OCI-LY3 (cell line): ENCODE results near the gene ERG.

ENCODE experiments used
- H2AFZ ChIP-seq: fragments of 200-600, 300-600 bp; shearing (Covaris generic); 2 replicates; pipeline ENCODE4 v1.6.0; 2014; ENCODE audit warnings: antibody characterized with exemption, low read depth, low read length
- H3K27ac ChIP-seq: fragments of 200-600, 300-600 bp; sonication (generic); 2 replicates; pipeline ENCODE4 v1.5.1; 2014; ENCODE audit warnings: mild to moderate bottlenecking, low read length, moderate library complexity, mixed read lengths
- H3K27me3 ChIP-seq: fragments of 200-600, 300-600 bp; sonication (generic); 2 replicates; pipeline ENCODE4 v1.6.1; 2014; ENCODE audit warnings: low read depth, low read length, mixed read lengths
- H3K36me3 ChIP-seq: fragments of 200-600, 300-600 bp; sonication (generic); replicated peaks from 2 replicates; pipeline ENCODE3; 2014; ENCODE audit warnings: low read depth, low read length, mixed read lengths
- H3K4me1 ChIP-seq: fragments of 300-600, 200-600 bp; sonication (generic); 2 replicates; pipeline ENCODE4 v1.6.1; 2014; ENCODE audit warnings: low read length, mixed read lengths
- H3K4me2 ChIP-seq: fragments of 200-600, 300-600 bp; sonication (generic); 2 replicates; pipeline ENCODE4 v1.6.1; 2014; ENCODE audit warnings: low read length, mixed read lengths
- H3K4me3 ChIP-seq: fragments of 300-600, 200-600 bp; sonication (generic); 2 replicates; pipeline ENCODE4 v1.5.1; 2014; ENCODE audit warnings: antibody characterized with exemption, mild to moderate bottlenecking, low read length, moderate library complexity
- H3K79me2 ChIP-seq: fragments of 300-600, 200-600 bp; shearing (Covaris generic); 2 replicates; pipeline ENCODE4 v1.6.1; 2014; ENCODE audit warnings: mild to moderate bottlenecking, low read length, mixed read lengths
- H3K9ac ChIP-seq: fragments of 300-600, 200-600 bp; shearing (Covaris generic); 2 replicates; pipeline ENCODE4 v1.6.0; 2014; ENCODE audit warnings: mild to moderate bottlenecking, low read length, moderate library complexity
- H3K9me3 ChIP-seq: fragments of 200-600, 300-600 bp; shearing (Covaris generic); 2 replicates; pipeline ENCODE4 v1.6.1; 2014; ENCODE audit warnings: low read length, mixed read lengths; ENCODE audit not compliant: insufficient read depth
- H4K20me1 ChIP-seq: fragments of 200-600, 300-600 bp; sonication (generic); 2 replicates; pipeline ENCODE4 v1.6.1; 2016; ENCODE audit warnings: low read length, mixed read lengths; ENCODE audit not compliant: insufficient read depth
- EZH2phosphoT487 ChIP-seq: fragments of 200-600 bp; shearing (Covaris generic); IDR thresholded peaks from 2 replicates; pipeline ENCODE4 v1.6.1; 2018; ENCODE audit warnings: antibody characterized with exemption, mixed run types, low read depth
- TF ChIP-seq, protein P1 (sequence below): fragments of 200-600, 300-600 bp; sonication (generic); IDR thresholded peaks from 2 replicates; pipeline ENCODE4 v1.5.1; 2014; ENCODE audit warnings: antibody characterized with exemption, low read length, low read depth

ERG gene

DNA sequence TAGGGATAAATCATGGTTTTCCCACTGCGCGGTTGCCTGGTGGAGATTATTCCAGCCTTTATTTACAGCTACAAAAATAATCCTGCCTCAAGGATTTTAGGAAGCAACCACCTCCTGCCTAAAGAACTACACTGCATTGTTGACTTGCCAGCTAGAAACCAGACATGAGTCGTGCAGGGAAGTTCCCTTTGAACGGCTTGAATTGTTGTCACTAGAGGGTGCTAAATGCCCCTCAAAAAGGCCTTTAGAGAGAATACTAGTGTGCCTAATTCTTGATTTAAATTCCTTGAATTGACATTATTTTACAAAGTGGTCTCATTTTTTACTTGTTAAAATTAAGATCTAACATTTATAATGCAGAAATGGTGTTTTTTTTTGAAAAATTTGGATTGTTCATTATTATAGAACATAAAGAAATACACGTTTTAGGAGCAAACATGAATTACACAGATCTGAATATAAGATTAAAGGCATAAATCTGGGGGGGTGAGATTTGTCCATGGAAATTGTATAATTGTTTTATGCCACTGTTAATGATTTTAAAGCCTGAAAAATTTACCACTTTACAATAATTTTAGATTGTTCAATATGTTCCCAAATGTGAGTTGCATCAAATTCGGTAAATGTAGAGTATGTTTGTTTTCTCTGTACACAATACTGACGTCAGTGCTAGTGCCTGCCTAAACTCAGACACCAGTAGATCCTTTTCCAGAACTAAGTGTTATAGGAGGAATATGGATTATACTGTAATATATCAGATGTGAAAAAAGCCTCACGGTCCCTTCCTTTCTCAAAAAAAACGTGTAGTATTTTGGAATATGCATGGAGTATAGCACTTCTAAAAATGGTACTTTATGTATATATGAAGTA lies 7.6 kb upstream of the ERG start:
- H3K27me3 ChIP-seq, result no peaks in the 10 kb centered on the region
- H4K20me1 ChIP-seq, result no peaks in the 10 kb centered on the region
- TF ChIP-seq, protein P1, sequence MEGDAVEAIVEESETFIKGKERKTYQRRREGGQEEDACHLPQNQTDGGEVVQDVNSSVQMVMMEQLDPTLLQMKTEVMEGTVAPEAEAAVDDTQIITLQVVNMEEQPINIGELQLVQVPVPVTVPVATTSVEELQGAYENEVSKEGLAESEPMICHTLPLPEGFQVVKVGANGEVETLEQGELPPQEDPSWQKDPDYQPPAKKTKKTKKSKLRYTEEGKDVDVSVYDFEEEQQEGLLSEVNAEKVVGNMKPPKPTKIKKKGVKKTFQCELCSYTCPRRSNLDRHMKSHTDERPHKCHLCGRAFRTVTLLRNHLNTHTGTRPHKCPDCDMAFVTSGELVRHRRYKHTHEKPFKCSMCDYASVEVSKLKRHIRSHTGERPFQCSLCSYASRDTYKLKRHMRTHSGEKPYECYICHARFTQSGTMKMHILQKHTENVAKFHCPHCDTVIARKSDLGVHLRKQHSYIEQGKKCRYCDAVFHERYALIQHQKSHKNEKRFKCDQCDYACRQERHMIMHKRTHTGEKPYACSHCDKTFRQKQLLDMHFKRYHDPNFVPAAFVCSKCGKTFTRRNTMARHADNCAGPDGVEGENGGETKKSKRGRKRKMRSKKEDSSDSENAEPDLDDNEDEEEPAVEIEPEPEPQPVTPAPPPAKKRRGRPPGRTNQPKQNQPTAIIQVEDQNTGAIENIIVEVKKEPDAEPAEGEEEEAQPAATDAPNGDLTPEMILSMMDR, result peak; percentile 60
- no peak for TF ChIP-seq EZH2phosphoT487
- no peak overlapping the region for H2AFZ ChIP-seq
- H3K9me3 ChIP-seq, result no peaks in the 10 kb centered on the region
- H3K36me3 ChIP-seq, result no peaks in the 10 kb centered on the region
- no peak overlapping the region for H3K4me3 ChIP-seq
- no peak overlapping the region for H3K9ac ChIP-seq
- H3K4me2 ChIP-seq, result no peak overlapping the region
- no peak overlapping the region for H3K27ac ChIP-seq
- H3K79me2 ChIP-seq, result no peaks in the 10 kb centered on the region
- no peaks in the 10 kb centered on the region for H3K4me1 ChIP-seq

DNA sequence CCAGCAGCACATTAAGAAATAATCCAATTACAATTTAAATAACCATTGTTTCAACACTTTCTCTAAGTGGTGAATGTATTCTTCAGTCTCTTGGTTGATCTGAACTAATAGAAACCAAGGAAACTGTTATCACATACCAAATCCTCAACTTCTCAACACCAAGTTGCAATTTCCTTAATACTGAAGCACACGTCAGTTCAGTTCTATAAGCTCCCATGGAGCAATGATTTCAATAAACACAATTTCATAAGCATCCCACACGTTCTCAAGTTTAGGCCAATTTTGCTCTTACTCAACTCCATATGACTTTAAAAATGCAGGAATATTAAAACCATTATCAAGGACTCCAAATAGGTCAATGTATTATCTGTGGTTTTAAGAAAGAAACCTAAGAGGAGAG lies 5.8 kb upstream of the ERG start:
- no peak overlapping the region for H2AFZ ChIP-seq
- no peak overlapping the region for H3K27ac ChIP-seq
- no peak overlapping the region for H3K4me3 ChIP-seq
- no peak for TF ChIP-seq EZH2phosphoT487
- TF ChIP-seq, protein P1, result no peak
- no peaks in the 10 kb centered on the region for H3K36me3 ChIP-seq
- H3K9me3 ChIP-seq, result no peaks in the 10 kb centered on the region
- H3K4me2 ChIP-seq, result no peak overlapping the region
- no peaks in the 10 kb centered on the region for H3K27me3 ChIP-seq
- H3K9ac ChIP-seq, result no peak overlapping the region
- H4K20me1 ChIP-seq, result no peaks in the 10 kb centered on the region
- no peaks in the 10 kb centered on the region for H3K4me1 ChIP-seq
- no peaks in the 10 kb centered on the region for H3K79me2 ChIP-seq

DNA sequence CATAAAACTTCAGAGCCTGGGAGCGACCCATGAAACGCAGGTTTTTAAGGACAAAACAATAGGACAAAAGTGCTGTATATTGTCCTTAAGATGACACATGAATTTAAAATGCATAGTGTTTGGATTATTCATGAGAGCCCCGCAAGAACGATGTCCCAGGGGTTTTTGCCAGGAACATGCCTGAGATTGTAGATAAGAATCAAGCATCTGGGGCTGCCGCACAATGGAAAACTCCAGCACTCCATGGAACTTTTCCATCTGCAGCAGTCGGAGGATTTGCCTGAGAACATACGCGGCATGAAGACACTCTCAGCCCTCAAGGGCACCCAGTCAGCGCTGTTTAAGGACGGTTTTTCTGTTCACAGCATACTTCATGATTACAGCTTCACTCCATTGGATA lies 5.3 kb upstream of the ERG start:
- no peaks in the 10 kb centered on the region for H4K20me1 ChIP-seq
- no peaks in the 10 kb centered on the region for H3K36me3 ChIP-seq
- H3K9me3 ChIP-seq, result no peaks in the 10 kb centered on the region
- H3K27me3 ChIP-seq, result no peaks in the 10 kb centered on the region
- H3K27ac ChIP-seq, result no peak overlapping the region
- TF ChIP-seq, protein P1, result no peak
- no peak for TF ChIP-seq EZH2phosphoT487
- H3K4me2 ChIP-seq, result no peak overlapping the region
- H3K9ac ChIP-seq, result no peak overlapping the region
- H3K79me2 ChIP-seq, result no peaks in the 10 kb centered on the region
- no peaks in the 10 kb centered on the region for H3K4me1 ChIP-seq
- no peak overlapping the region for H3K4me3 ChIP-seq
- H2AFZ ChIP-seq, result no peak overlapping the region

DNA sequence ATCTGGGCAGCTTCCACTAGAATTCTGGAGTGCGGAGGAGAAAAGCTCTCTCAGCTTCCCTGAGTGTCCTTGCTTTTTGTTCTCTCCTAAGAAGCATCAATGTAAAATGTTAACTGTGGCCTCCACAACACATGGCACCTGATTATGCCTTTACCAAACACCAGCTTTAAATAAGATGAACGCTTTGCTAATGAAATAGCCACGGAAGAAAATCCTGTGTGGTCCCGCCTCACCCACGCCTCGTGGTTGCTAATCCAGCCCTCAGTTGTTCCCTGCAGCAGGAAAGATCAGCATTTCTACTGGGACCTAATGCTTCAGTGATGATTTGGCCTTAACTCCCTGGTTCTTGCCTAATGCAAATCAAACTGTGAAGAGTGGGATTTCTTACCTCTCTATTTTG lies 1.8 kb upstream of the ERG start:
- no peak overlapping the region for H3K4me2 ChIP-seq
- no peaks in the 10 kb centered on the region for H3K4me1 ChIP-seq
- H3K27ac ChIP-seq, result no peak overlapping the region
- H3K4me3 ChIP-seq, result no peak overlapping the region
- no peak overlapping the region for H2AFZ ChIP-seq
- H3K27me3 ChIP-seq, result peaks cover 16% of the 10 kb centered on the region; the same call in 1 of the 2 replicates
- no peaks in the 10 kb centered on the region for H3K9me3 ChIP-seq
- H3K79me2 ChIP-seq, result no peaks in the 10 kb centered on the region
- H3K36me3 ChIP-seq, result no peaks in the 10 kb centered on the region
- no peaks in the 10 kb centered on the region for H4K20me1 ChIP-seq
- TF ChIP-seq, protein P1, result no peak
- TF ChIP-seq EZH2phosphoT487, result no peak
- no peak overlapping the region for H3K9ac ChIP-seq
